H9 (cell line): ENCODE results near the gene CDH13. TPM values are rescaled to one million over a fixed set of nuclear protein-coding genes. Genes with fewer than 3 reads are reported as not detected.

Source experiments
- DNase-seq: peaks from one replicate; pipeline ENCODE4 v3.0.0-alpha.2; 2017
- H2AFZ ChIP-seq: one replicate; pipeline ENCODE4 v1.6.1; 2013; ENCODE audit warnings: mild to moderate bottlenecking, low read length, control low read depth, moderate library complexity
- H2AK5ac ChIP-seq: 2 replicates; pipeline ENCODE4 v1.6.1; 2013; ENCODE audit warnings: low read length, control low read depth, mixed read lengths; ENCODE audit not compliant: insufficient read length
- H2BK120ac ChIP-seq: one replicate; pipeline ENCODE4 v1.6.1; 2013; ENCODE audit warnings: low read depth, mild to moderate bottlenecking, low read length, control low read depth, inconsistent platforms; ENCODE audit not compliant: poor library complexity, severe bottlenecking
- H2BK12ac ChIP-seq: 2 replicates; pipeline ENCODE4 v1.6.1; 2013; ENCODE audit warnings: low read length, control low read depth, mixed read lengths, low read depth; ENCODE audit not compliant: insufficient read length
- H2BK15ac ChIP-seq: 2 replicates; pipeline ENCODE4 v1.6.1; 2013; ENCODE audit warnings: low read depth, low read length, control low read depth
- H2BK20ac ChIP-seq: one replicate; pipeline ENCODE4 v1.6.1; 2013; ENCODE audit warnings: low read depth, mild to moderate bottlenecking, low read length, control low read depth, inconsistent platforms; ENCODE audit not compliant: poor library complexity, severe bottlenecking
- H2BK5ac ChIP-seq: 2 replicates; pipeline ENCODE4 v1.6.1; 2013; ENCODE audit warnings: low read length, control low read depth, mixed read lengths; ENCODE audit not compliant: insufficient read length
- H3K14ac ChIP-seq: 2 replicates; pipeline ENCODE4 v1.6.1; 2013; ENCODE audit warnings: low read length, control low read depth; ENCODE audit not compliant: insufficient read depth
- H3K18ac ChIP-seq: 2 replicates; pipeline ENCODE4 v1.6.1; 2013; ENCODE audit warnings: low read depth, mild to moderate bottlenecking, mixed read lengths, low read length, control low read depth; ENCODE audit not compliant: insufficient read length
- H3K23ac ChIP-seq: 2 replicates; pipeline ENCODE4 v1.6.1; 2013; ENCODE audit warnings: low read length, control low read depth, mixed read lengths, low read depth; ENCODE audit not compliant: insufficient read length
- H3K23me2 ChIP-seq: 2 replicates; pipeline ENCODE4 v1.6.1; 2013; ENCODE audit warnings: low read depth, mild to moderate bottlenecking, mixed read lengths, low read length, control low read depth; ENCODE audit not compliant: insufficient read length, poor library complexity, severe bottlenecking
- H3K27ac ChIP-seq: 2 replicates; pipeline ENCODE4 v1.5.1; 2013; ENCODE audit warnings: low read length, control low read depth, mixed read lengths, low read depth; ENCODE audit not compliant: insufficient read length
- H3K27me3 ChIP-seq: 2 replicates; pipeline ENCODE4 v1.6.1; 2013; ENCODE audit warnings: low read length, control low read depth, inconsistent platforms; ENCODE audit not compliant: insufficient read depth
- H3K4ac ChIP-seq: 2 replicates; pipeline ENCODE4 v1.6.1; 2013; ENCODE audit warnings: low read depth, mild to moderate bottlenecking, control low read depth, inconsistent platforms, low read length, moderate library complexity
- H3K4me1 ChIP-seq: 2 replicates; pipeline ENCODE4 v1.6.1; 2013; ENCODE audit warnings: low read length, control low read depth, inconsistent platforms; ENCODE audit not compliant: insufficient read depth
- H3K4me2 ChIP-seq: 2 replicates; pipeline ENCODE4 v1.6.1; 2013; ENCODE audit warnings: low read length, control low read depth, mixed read lengths; ENCODE audit not compliant: insufficient read length, insufficient read depth
- H3K56ac ChIP-seq: 2 replicates; pipeline ENCODE4 v1.6.1; 2013; ENCODE audit warnings: low read depth, mild to moderate bottlenecking, mixed read lengths, low read length, control low read depth; ENCODE audit not compliant: insufficient read length
- H3K79me1 ChIP-seq: 2 replicates; pipeline ENCODE4 v1.6.1; 2013; ENCODE audit warnings: low read depth, mild to moderate bottlenecking, moderate library complexity, low read length, control low read depth, inconsistent platforms; ENCODE audit not compliant: insufficient read depth, poor library complexity, severe bottlenecking
- H3K79me2 ChIP-seq: 2 replicates; pipeline ENCODE4 v1.6.1; 2013; ENCODE audit warnings: low read length, control low read depth, inconsistent platforms; ENCODE audit not compliant: insufficient read depth
- H3K9ac ChIP-seq: 2 replicates; pipeline ENCODE4 v1.6.1; 2013; ENCODE audit warnings: low read length, control low read depth, mixed read lengths; ENCODE audit not compliant: insufficient read length; ENCODE audit errors: extremely low read depth
- H3K9me3 ChIP-seq: one replicate; pipeline ENCODE4 v1.6.1; 2013; ENCODE audit warnings: low read depth, low read length, inconsistent platforms; ENCODE audit not compliant: control insufficient read depth
- H3T11ph ChIP-seq: one replicate; pipeline ENCODE4 v1.6.1; 2013; ENCODE audit warnings: mild to moderate bottlenecking, low read length, control low read depth, inconsistent platforms
- H4K20me1 ChIP-seq: one replicate; pipeline ENCODE4 v1.6.1; 2013; ENCODE audit not compliant: control insufficient read depth, insufficient read length, insufficient read depth
- H4K5ac ChIP-seq: 2 replicates; pipeline ENCODE4 v1.6.1; 2013; ENCODE audit warnings: low read depth, mild to moderate bottlenecking, mixed read lengths, low read length, control low read depth; ENCODE audit not compliant: insufficient read length
- H4K8ac ChIP-seq: replicated peaks from 2 replicates; pipeline ENCODE4 v1.6.1; 2013; ENCODE audit warnings: low read length, control low read depth, mixed read lengths, low read depth; ENCODE audit not compliant: insufficient read length
- H4K91ac ChIP-seq: 2 replicates; pipeline ENCODE4 v1.6.1; 2013; ENCODE audit warnings: low read depth, mild to moderate bottlenecking, moderate library complexity, mixed read lengths, low read length, control low read depth; ENCODE audit not compliant: insufficient read length
- H3K27ac Mint-ChIP-seq, 3 experiments: 2 replicates in 2 of 3; 3 replicates in 1 of 3; pipeline ENCODE4 v1.8.0; 2020 to 2021; ENCODE audit warnings: mixed read lengths in 3 of 3, mild to moderate bottlenecking in 1 of 3, moderate library complexity in 1 of 3
- H3K27me3 Mint-ChIP-seq: 2 replicates; pipeline ENCODE4 v1.8.0; 2021; ENCODE audit warnings: low read depth, mild to moderate bottlenecking, moderate library complexity, mixed read lengths
- H3K36me3 Mint-ChIP-seq, 3 experiments: 2 replicates in 2 of 3; 3 replicates in 1 of 3; pipeline ENCODE4 v1.8.0; 2020 to 2021; ENCODE audit warnings: low read depth in 3 of 3, mixed read lengths in 3 of 3; ENCODE audit not compliant: insufficient read depth in 1 of 3
- H3K4me1 Mint-ChIP-seq, 2 experiments: 2 replicates each; pipeline ENCODE4 v1.8.0; 2020; ENCODE audit warnings: mixed read lengths in 2 of 2
- H3K4me3 Mint-ChIP-seq, 2 experiments: 2 replicates in 1 of 2; 3 replicates in 1 of 2; pipeline ENCODE4 v1.8.0; 2020 to 2021; ENCODE audit warnings: mild to moderate bottlenecking in 2 of 2, mixed read lengths in 2 of 2, moderate library complexity in 1 of 2
- H3K9me3 Mint-ChIP-seq, 2 experiments: 2 replicates in 1 of 2; 3 replicates in 1 of 2; pipeline ENCODE4 v1.8.0; 2020; ENCODE audit warnings: mild to moderate bottlenecking in 2 of 2, mixed read lengths in 2 of 2, moderate library complexity in 1 of 2
- CTCF ChIP-seq: fragments of 200-600 bp; sonication (generic); conservative IDR thresholded peaks from 3 replicates; pipeline ENCODE4 v1.8.0; 2021; ENCODE audit warnings: antibody characterized with exemption, mild to moderate bottlenecking
- WGBS: extraction: QIAGEN DNeasy Blood & Tissue Kit; methylation state at CpG from one replicate; pipeline ENCODE4 v1.1.7; 2013; ENCODE audit warnings: missing lambda C conversion rate, low lambda C conversion rate, mixed read lengths; ENCODE audit not compliant: insufficient read length; ENCODE audit errors: extremely low coverage; 5-methylcytosine and 5-hydroxymethylcytosine counted together
- total RNA-seq: library from RNA; stranded (reverse); gene quantifications from 2 replicates; pipeline ENCODE4 v1.2.1, GENCODE V29; 2021

The CDH13 gene
- total RNA-seq, 1 experiment from 2014 or later, result 1.5 TPM

GRCh38 chr16:82616356-82616755 is 10.4 kb upstream of the CDH13 start:
- H3K27me3 Mint-ChIP-seq, result peaks cover 14% of the 10 kb centered on the region
- Histone ChIP-seq H2BK120ac (no peak overlapping the region), H3K23ac (no peak overlapping the region), H2BK5ac (no peak overlapping the region), H3K27me3 (no peaks in the 10 kb centered on the region), H4K91ac (no peak overlapping the region), H3K9ac (no peak overlapping the region), H3K27ac (no peak overlapping the region), H3K56ac (no peak overlapping the region), H3K79me1 (no peaks in the 10 kb centered on the region), H4K5ac (no peak overlapping the region), H2BK20ac (no peak overlapping the region), H3K18ac (no peak overlapping the region), H2BK15ac (no peak overlapping the region), H4K8ac (no peak overlapping the region), H3K9me3 (no peaks in the 10 kb centered on the region), H3K79me2 (no peaks in the 10 kb centered on the region), H3K4ac (no peak overlapping the region), H3T11ph (no peak overlapping the region), H3K4me2 (no peak overlapping the region), H3K4me1 (no peaks in the 10 kb centered on the region), H2AK5ac (no peak overlapping the region), H3K23me2 (no peaks in the 10 kb centered on the region), H2AFZ (no peak overlapping the region), H3K14ac (no peak overlapping the region), H4K20me1 (no peaks in the 10 kb centered on the region), H2BK12ac (no peak overlapping the region)
- no CpG with 5 or more reads among the region's 4 CpGs for WGBS
- no peaks in the 10 kb centered on the region for H3K36me3 Mint-ChIP-seq
- DNase-seq, result no peak
- no peak for TF ChIP-seq CTCF
- no peak overlapping the region for H3K4me3 Mint-ChIP-seq
- H3K4me1 Mint-ChIP-seq, result peaks cover 2 to 11% of the 10 kb centered on the region in 2 experiments
- H3K27ac Mint-ChIP-seq, result no peak overlapping the region
- H3K9me3 Mint-ChIP-seq, result peaks cover 0 to 2% of the 10 kb centered on the region in 2 experiments; a peak in 1 of 5 replicates
